GM12801 (cell line): Measurements from ENCODE around the gene LAMA2.

Source experiments
- CTCF ChIP-seq: IDR thresholded peaks from one replicate; pipeline ENCODE4 v1.5.1; 2011; ENCODE audit warnings: control low read depth; ENCODE audit not compliant: insufficient read length; ENCODE audit errors: extremely low read depth

The LAMA2 gene

GRCh38 chr6:128857806-128858205 lies 25.1 kb upstream of the LAMA2 start:
- TF ChIP-seq CTCF, result no peak

GRCh38 chr6:128860782-128861181 lies 22.2 kb upstream of the LAMA2 start:
- TF ChIP-seq CTCF, result no peak

DNA sequence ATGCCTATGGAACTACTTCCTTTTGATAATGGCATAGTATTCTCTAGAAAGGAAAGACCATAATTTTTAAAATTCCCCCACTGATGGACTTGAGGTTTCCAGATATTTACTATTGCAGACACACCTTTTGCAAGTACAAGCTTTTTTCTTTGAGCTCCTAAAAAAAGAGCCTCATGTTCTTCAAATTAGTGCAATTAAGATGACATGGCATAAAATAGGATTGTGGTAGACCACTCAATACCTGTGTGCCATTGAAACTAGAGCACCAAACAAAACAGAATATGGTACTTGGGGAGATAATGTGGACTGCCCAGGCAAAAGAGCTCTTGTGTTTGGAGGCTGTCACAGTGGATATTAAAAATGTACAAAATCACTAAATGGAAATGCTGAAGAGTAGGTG lies 19.0 kb upstream of the LAMA2 start:
- TF ChIP-seq CTCF, result no peak

- no peak for TF ChIP-seq CTCF
These were observed 12.2 kb upstream of the LAMA2 start for GRCh38 chr6:128870746-128871145.

DNA sequence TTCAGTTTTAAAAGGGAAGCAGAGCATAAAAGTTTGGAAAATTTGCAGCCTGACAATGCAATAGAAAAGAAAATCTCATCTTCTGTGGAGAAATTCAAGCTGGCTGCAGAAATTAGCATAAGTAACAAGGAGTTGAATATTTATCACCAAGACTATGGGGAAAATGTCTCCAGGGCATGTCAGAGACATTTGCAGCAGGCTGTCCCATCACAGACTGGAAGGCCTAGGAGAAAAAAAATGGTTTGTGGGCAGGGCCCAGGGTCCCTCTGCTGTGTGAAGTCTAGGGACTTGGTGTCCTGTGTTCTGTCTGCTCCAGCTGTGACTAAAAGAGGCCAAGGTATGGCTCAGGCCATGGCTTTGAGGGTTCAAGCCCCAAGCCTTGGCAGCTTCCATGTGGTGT lies 8.1 kb upstream of the LAMA2 start:
- TF ChIP-seq CTCF, result no peak

DNA sequence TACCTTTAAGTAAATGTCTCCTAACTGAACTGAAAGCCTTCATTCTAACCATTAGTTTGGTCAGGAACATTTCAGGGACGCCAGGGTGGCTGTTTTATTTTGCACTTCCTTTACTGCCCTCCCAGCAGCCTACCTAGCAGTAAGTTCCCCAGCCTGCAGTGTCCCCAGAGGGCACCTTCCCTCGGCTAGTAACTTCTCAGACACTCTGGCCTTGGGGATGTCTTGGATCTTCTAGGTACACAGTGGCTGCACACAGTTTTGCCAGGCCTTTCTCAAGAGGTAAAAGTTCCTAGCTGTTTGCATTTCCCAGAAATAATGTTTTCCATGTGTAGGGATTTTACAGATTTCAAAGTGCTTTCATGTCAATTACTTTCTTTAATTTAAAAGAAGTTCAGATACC lies 378 bp upstream of the LAMA2 start:
- TF ChIP-seq CTCF, result no peak

- no peak for TF ChIP-seq CTCF
These were observed 968 bp downstream of the LAMA2 start for GRCh38 chr6:128883906-128884305.

GRCh38 chr6:128885381-128885780 lies 2.4 kb downstream of the LAMA2 start:
- TF ChIP-seq CTCF, result no peak
